HG02678 (cell line): ENCODE data around the gene SLC16A7.
"Not testable (repeated sequence)": the region's sequence is repeated elsewhere in the genome, so short reads cannot be mapped to it uniquely, and the experiment has no call there.

Experiments
- ATAC-seq: cut with Tn5 transposase; IDR thresholded peaks from one replicate; pipeline ENCODE4 v1.9.1; 2021; ENCODE audit warnings: mild to moderate bottlenecking, moderate library complexity; ENCODE audit not compliant: unreplicated experiment

SLC16A7 gene, protein sequence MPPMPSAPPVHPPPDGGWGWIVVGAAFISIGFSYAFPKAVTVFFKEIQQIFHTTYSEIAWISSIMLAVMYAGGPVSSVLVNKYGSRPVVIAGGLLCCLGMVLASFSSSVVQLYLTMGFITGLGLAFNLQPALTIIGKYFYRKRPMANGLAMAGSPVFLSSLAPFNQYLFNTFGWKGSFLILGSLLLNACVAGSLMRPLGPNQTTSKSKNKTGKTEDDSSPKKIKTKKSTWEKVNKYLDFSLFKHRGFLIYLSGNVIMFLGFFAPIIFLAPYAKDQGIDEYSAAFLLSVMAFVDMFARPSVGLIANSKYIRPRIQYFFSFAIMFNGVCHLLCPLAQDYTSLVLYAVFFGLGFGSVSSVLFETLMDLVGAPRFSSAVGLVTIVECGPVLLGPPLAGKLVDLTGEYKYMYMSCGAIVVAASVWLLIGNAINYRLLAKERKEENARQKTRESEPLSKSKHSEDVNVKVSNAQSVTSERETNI

DNA sequence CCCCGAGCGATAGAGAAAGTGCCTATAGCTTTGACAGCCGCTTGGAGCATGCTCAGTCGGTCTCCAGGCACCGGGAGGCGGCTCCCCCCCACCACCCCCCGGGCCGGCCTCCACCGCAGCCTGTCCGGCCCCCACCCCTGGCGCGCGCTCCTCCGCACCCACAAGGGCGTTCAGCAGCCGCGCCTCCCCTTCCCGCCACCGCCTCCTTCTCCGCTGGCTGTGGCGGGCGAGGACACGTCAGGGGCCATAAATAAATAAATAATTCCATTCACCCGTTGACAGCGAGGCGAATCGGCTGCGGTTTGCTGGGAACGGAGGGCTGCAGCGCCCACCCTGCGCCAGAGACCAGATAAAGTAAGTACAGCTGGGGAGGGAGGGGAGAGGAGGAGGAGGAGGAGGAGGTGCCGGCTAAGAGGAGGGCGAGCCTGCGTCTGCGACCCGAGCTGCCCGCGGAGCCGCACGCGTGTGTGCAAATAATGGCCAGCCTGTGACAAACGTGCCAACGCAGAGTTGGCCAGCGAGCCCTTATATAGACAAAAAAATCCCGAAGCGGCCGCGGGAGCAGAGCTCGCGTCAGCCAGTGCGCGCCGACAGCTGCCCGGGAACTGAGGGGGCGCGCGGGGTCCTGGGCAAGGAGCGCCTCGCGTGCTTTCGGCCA lies at the start of gene SLC16A7:
Gene SLC16A7, plus strand, starts transcription at position 147 of the 658 bp plus-strand sequence. CDS start 108,773 bp downstream, outside the sequence.
- ATAC-seq, result peak; percentile 63

DNA sequence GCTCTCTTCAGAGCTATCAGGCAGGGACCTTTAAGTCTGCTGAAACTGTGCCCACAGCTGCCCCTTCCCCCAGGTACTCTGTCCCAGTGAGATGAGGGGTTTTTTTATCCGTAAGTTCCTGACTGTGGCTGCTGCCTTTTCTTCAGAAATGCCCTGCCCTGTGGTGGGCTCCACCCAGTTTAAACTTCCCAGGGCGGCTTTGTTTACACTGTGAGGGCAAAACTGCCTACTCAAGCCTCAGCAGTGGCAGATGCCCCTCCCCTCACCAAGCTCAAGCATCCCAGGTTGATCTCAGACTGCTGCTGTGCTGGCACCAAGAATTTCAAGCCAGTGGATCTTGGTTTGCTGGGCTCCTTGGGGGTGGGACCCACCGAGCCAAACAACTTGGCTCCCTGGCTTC lies 46.9 kb upstream of the SLC16A7 start:
- no peak for ATAC-seq

DNA sequence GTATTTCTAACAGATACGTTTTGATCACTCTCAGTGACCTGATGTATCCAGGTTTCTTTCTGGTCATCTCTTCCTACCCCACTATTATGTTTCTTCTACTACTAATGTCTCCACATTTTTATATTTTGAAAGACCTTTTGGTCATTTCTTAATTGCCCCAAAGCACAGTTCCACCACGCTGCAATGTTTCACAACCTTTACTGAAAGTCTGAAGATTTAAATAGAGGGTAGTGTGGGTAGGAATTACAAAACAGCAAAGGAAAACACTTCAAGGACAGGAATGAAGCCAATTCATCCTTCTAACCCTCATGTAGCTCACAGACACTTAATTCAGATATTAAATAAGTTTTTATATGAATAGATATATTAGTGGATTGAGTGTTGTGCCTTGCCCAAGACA lies 36.1 kb upstream of the SLC16A7 start:
- ATAC-seq, result no peak

DNA sequence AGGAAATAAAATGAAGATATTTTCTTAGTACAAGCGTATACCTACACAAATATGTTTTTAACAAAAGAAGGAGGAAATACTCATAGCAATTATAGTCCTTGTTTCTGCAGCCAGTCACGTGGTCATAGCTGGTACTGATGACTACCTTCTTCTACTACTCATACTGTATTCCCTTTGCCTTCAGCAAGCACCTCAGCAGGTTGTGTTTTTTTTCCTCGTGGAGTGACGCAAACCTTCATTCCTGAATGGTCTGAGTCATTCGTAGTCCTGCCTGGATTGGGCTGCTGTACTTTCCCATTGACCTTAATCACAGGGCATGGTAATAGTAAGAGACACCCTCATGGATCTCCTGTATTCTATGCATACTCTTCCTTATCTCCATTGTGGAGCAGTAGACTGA lies 25.7 kb upstream of the SLC16A7 start:
- no peak for ATAC-seq

DNA sequence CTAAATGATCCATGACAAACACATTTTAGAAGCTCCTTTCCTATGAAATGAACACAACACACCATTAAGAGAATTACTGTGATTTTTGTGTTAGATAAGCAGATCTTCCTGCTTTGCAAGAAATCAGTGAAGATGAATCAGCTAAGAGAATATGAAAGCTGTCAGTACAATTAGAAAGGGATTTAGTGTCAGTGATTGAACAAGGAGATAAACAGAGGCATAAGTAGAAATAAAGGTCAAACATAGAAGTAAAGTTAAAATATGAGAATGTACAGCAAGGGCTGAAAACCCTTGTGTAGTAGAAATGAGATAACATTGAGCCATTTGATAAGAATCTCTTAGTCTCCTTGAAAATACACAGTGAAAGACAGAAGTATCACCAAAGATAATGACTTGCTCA lies 21.4 kb upstream of the SLC16A7 start:
- ATAC-seq, result no peak

DNA sequence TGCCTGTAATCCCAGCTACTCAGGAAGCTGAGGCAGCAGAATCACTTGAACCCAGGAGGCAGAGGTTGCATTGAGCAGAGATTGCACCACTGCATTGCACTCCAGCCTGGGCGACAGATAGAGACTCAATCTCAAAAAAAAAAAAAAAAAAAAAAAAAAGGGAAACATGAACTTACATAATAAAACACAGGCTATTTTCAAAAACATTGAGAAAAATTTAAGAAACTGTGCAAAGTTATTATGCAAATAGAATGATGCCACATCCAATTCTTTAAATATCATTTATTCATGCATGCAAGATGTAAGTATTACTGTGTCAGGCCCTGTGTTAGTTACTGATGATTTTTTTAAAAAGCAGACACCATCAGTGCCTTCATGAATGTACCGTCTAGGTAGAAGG lies 20.0 kb upstream of the SLC16A7 start:
- no peak for ATAC-seq

DNA sequence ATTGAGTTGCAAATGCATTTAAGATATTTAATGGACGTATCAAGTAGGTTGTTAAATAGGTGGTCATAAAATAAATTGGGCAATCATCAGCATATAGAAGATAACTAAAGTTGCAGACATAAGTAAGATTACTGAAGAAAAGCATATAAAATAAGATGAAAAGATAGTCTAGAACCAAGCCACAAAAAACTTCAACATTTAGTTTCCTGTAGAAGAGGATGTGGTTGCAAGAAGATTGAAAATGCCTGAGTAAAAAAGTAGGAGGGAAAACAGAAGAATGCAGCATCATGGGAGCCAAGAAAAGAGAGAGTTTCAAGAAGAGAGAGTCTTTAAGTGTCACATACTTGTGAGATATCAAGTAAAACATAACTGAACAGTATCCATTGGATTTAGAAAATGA lies 17.6 kb upstream of the SLC16A7 start:
- no peak for ATAC-seq

DNA sequence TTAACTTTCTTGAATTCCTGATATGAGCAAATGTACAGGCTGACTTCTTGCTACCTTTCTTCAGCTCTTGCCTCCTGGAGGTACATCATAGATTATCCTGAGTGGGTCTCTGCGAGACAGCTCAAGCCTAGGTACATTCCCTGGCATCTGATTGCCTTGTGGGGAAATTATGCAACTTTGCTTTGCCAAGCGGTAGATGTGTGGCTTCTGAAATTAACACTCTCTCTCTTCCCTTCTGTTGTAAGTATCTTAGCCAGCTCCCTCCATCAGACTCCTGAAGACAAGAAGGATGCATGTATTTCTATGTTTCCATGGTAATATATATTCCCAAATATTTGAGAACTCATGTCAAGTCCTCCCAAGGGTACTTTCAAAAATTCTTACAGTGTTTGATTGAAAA lies 16.2 kb upstream of the SLC16A7 start:
- ATAC-seq, result no peak

DNA sequence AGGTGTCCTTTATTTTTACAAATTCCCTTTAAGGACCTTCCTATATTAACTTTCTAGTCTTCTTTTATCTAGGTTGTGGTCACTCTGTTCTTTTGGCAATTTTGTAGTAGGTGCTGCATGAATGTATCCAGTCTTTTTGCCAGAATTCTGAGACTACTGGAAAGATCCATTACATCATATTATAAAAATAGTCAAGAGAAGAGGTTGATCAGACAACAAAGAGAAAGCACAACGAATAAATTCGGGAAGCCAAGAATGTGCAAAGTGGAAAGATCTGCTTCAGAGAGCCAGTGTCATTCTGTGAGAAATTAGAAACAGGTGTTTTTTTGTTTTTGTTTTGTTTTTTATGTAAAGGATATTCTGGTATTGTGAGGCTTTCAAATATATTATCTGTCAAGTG lies 15.8 kb upstream of the SLC16A7 start:
- ATAC-seq, result no peak

DNA sequence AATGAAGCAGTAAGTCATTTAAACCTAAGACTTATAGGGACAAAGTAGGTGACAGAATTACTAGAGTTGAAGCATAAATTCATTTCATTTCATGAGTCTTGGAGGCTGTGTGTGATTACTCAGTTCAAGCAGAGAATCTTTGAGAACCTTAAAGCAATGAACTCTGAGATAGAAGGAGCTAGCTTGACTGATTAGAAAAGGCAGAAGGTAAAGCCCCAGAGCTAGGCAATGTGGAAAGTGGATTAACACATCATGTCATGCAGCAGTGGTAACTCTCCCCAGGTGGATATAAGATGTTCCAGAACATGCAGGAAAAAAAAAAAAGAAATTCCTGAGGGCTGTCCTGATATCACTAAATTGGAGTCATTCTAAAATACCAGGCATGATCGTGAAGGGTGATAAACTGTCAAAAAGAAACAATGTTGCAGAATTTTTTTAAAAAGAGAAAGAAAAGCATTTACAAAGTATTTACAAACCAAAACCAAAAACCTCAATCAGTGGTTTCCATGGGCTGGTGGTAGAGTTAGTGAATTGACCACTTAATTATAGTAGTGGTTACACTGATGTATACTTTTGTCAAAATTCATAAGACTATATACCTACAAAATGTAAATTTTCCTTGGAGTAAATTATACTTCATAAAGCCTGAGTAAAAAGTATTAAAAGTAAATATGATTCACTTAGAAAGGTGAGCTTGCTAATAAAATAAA lies 12.7 kb upstream of the SLC16A7 start:
- ATAC-seq, result no peak

DNA sequence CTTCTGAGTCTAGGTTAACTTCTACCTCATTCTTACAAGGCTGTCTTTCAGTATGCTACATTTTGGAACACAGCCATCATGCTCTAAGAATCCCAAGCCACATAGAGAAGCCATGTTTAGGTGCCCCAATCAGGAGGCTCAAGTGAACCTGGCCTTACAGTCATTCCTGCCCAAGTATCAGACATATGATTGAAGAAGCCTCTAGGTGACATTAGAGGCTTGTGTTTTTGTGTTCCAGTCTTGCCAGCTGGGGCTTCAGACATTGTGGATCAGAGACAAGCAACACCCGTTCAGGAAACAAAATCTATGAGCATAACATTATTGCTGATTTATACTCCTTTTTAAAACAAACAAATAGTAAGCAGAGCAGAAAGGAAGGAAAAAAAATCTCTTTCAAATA lies 8.1 kb upstream of the SLC16A7 start:
- no peak for ATAC-seq

DNA sequence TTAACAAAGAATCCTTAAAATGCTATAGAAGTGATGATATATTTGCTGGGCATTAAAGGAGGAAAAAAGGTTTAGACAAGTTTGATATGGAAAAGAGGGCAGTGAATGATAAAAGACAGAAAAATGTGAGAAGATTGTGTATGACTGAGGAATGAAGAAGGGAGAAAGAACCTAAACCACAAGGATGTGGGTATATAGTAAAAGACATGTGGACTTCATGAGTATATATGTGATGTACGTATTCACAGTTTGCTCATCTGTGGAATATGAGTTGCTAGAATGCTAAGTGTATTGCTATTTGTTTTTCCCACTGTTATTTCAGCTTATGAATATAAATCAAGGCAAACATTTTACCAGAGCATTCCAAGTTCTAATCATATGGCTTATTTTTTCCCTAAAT lies 2.1 kb upstream of the SLC16A7 start:
- ATAC-seq, result no peak

DNA sequence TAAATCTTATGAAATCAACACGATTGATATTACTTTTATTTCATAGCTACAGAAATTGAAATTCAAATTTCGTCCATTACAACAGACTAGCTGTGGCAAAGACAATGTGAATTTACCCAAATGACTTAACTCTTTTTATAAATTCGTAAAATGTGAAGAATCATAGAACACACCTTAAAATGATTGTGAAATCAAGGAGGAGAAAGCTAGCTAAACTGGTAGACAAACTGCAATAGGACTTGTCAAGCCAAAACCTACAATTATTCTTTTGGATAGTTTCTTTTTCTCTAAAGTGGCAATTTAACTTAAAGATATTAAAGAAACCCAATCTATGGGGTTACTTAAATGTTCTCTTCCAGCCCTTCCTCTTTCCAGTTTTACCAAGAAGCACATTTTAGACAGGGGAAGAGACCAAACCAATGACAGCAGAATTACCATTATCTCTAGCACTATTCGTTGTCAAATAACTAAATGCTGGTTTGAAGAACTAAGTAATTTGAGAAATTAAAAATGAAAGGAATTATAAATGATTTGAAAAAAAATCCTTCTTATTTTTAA lies 807 bp upstream of the SLC16A7 start:
- no peak for ATAC-seq

DNA sequence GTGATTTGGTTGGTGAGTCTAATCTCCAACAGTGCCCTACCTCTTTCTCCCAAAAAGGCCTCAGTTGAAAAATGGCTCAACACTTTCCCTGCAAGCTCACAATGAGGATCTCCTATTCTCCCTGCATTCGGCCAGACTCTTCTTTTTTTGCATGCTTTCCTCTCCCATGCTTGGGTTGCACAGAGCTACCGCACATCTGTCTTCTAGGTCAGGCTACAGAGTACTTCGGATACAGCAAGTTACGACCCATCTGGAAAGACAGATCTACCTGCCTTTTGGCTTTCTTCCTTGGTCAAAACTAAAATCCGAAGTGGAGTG lies 305 bp upstream of the SLC16A7 start:
- ATAC-seq, result no peak

DNA sequence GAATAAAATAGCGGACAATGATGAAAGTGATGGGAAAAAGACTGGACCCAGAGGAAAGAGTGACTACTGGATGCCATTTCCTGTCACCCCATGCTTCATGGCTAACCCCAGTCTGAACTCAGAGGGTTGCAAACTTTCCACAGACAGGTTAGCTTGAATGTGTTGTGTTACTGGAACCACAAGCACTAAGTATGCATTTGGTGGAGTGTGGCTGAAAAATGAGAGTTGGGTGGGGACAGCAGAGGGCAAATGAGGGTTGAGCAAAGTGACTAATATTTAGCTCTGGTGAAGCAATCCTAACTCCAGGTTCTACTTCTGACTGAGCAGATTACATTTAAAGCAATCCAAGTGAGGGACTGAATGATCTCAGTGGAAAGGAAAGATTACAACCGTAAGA lies 1.6 kb downstream of the SLC16A7 start:
- ATAC-seq, result peak; percentile 45

DNA sequence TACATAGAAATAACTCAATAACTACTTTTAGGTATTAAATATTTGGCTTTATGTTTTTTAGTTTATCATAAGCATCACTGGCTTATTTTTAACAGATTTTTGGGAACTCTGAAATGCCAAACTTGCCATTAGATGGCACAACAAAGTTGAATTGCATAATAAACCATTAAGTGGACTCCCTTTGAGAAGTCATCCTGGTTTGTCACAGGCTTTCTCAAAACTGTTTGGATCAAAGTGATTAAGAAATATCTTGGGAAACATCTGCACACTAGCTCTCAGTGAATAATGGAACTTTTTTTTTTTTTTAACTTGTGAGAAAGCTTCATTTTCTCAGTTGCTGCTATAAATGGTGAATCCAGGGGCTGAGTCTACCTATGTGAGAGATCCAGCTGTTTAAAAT lies 4.3 kb downstream of the SLC16A7 start:
- no peak for ATAC-seq

DNA sequence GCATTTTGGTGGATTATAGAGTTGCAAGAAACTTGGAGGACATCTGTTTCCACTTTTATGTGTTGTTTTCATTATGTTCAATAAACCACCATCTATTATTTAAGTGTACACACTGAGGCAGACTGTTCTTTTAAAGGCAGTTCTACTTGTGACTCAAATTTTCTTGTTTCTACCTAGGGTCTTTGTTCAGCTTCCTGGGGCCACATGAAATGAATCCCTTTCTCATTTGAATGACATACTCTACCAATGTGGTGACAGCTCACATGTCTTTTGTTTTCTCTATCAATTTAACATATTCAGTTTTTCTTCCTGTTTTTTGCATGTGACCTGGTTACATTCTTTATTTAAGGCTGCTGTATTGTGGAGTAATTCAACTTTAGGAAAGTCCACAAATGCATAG lies 7.9 kb downstream of the SLC16A7 start:
- no peak for ATAC-seq

DNA sequence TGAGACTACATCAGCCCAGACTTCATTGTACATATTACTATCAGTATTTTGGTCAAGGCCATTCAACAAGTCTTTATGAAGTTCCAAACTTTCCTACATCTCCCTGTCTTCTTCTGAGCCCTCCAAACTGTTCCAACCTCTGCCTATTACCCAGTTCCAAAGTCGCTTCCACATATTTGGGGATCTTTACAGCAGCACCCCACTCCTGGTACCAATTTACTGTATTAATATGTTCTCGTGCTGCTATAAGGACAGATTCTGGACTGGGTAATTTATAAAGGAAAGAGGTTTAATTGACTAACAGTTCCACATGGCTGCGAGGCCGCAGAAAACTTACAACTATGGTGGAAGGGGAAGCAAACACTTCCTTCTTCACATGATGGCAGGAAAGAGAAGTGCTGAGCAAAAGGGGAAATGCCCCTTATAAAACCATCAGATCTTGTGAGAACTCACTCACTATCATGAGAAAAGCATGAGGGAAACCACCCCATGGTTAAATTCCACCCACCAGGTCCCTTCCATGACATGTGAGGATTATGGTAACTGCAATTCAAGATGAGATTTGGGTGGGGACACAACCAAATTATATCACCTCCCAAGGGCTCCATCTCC lies 17.1 kb downstream of the SLC16A7 start:
- ATAC-seq, result not testable (repeated sequence)

DNA sequence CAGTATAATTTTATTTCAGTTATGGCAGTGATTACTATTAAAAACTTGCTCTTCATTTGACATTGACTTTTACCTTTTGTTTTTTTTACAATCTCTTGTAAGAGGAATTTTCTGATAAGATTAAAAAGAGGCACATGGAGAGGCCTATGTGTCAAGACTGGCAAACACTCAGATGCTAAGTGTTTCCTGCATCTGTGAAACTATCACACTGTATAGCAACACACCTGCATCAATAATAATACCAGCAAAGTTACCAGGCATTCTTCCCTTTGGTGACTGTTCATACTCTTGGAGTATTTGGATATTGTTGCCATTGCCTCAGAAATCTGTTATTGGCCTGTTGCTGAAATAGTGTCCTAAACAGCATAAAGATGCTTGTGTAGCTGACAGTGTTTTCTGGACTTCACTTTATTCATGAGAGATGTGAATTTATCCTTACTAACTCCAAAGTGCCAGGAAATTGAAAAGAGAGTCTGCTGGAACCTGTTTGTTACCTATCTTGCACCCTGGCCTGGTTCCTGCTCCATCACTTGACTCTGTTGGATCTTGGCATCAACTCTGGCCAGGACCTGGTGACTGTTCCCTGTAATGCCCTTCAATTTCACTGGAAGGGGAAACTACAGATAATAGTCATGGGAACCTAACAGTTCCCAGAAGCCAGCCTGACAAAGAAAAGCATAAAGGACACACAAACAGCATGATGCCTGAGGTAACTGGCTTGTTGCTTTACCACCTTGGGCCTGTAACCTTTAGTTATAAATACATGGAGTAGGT lies 19.8 kb downstream of the SLC16A7 start:
- no peak for ATAC-seq

DNA sequence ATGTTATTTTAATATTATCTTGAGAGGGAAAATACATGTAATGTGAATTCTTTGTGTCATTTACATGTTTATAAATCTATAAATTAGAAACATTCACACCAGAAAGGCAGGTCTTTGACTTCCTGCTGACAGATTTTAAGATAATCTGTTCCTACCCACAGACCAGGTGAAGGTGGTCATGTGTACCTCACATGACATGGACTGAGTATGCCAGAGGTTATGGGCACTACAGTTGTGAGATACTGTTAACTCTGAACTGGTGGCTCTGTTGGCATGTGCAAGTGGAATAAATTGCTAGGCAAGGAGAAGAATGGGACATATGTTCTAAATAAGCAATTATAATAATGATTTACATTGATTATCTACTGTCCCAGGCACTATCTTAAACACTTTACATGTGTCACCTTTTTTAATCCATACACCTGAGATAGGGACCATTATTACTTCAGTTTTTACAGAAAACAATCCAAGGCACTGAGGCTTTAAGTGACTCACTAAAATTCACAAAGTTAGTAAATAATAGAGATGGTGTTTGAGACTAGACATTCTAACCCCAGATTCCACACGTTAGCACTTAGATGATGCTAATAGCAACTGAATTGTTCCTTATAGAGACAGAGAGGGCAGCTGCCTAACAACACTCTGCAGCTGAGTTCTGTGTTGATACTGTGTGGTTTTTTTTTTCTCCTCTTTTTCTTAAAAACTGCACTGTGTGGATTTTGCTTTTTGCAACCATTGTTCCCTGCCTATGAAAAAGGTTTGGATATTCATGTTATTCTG lies 23.8 kb downstream of the SLC16A7 start:
- ATAC-seq, result no peak
